GM19240 (cell line): Measurements from ENCODE around the gene NLRP6.
"Not testable (repeated sequence)": the region's sequence is repeated elsewhere in the genome, so short reads cannot be mapped to it uniquely, and the experiment has no call there.

Experiments
- DNase-seq: peaks from one replicate; pipeline ENCODE4 v3.0.0; 2011; ENCODE audit warnings: low spot score; ENCODE audit not compliant: insufficient read length

Gene NLRP6

DNA sequence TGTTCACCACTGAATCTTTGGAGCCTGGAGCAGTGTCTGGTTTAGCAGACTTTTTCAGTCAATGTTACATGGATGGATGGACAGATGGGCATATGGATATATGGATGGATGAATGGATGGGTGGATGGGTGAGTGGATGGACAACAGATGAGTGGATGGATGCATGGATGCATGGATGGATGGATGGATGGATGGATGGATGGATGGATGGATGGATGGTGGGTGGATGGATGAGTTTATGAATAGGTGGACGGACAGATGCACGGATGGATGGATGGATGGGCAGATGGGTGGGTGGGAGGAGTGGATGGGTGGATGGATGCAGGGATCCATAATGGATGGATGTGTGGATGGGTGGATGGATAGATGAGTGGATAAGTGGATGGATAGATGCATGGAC lies 22.4 kb upstream of the NLRP6 start:
- no peak for DNase-seq

GRCh38 chr11:256952-257737 lies 21.1 kb upstream of the NLRP6 start:
- DNase-seq: no peak

DNA sequence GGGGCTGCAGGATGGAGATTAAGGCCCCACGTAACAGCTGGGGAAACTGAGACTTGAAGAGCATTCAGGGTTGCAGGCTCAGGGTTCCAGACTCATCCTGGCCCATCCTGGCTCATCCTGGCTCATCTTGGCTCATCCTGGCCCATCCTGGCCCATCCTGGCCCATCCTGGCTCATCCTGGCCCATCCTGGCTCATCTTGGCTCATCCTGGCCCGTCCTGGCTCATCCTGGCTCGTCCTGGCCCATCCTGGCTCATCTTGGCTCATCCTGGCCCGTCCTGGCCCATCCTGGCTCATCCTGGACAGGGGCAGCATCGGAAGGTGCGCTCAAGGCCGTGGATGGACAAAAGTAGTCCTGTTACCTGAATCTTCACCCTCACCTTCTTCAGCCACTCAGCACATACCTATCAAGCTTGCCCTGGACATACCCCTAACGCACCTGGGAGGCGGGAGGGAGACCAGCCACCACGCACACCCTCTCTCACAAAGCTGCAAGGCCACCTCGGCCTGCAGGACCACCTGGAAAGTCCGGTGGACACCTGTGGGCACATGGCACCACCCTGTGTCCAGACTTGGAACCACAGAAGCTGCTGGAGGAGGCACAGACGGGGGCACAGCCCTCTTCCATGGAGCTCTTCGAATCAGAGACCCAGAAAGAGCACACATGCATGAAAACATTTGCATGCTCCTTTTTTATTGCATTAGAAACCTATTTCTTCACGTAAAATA lies 20.3 kb upstream of the NLRP6 start:
- DNase-seq: no peak

- no peak for DNase-seq
Measured at GRCh38 chr11:259413-259812, 18.8 kb upstream of the NLRP6 start.

- no peak for DNase-seq
Measured at GRCh38 chr11:261624-262023, 16.6 kb upstream of the NLRP6 start.

DNA sequence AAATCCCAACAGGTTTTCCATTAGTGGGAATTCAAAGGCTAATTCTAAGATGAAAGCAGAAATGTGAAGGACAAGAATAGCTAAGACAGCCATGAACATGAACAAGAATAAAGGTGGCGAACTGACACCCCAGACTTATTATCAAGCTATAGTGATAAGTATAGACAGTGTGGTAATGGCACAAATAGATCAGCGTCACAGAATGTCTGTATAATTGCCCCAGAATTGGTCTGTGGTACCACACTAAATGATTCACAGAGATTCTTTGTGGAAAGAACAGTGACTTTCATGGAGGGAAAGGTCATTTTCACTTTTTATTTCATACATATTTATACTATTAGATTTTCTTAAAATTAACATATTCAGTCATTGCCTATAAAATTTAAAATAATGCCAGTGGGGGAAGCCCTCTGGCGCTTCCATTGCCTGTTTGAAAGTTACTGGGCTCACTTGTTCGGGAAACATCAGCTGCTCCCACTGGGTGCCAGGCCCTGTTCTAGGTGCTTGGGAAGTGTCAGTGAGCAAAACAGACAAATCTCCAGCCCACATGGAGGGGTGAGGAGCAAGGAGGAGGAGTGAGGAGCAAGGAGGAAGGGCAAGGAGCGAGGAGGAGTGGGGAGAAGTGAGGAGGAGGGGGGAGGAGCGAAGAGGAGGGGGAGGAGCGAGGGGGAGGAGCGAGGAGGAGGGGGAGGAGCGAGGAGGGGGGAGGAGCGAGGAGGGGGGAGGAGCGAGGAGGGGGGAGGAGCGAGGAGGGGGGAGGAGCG lies 11.3 kb upstream of the NLRP6 start:
- no peak for DNase-seq

DNA sequence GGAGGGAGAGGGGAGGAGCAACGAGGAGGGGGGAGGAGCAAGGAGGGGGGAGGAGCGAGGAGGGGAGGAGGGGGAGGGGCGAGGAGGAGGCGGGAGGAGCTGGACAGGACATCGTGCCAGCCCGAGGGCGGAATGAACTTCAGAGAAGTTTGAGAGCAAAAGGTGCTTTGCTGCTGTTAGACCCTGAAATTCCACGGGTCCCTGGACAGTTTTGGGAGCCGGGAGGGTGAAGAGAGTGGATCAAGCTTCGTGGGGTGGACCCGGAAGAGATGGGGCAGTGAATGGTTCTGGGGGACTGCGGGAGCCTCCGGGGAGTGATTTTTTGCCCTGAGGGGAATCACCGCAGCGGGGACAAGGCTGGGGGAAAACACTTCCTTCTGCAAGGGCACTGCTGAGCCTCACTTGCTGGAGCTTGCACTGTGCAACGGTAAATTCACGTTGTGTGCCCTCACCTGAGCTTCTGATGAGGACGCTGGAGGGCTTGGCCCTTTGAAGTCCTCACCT lies 10.7 kb upstream of the NLRP6 start:
- DNase-seq: no peak

DNA sequence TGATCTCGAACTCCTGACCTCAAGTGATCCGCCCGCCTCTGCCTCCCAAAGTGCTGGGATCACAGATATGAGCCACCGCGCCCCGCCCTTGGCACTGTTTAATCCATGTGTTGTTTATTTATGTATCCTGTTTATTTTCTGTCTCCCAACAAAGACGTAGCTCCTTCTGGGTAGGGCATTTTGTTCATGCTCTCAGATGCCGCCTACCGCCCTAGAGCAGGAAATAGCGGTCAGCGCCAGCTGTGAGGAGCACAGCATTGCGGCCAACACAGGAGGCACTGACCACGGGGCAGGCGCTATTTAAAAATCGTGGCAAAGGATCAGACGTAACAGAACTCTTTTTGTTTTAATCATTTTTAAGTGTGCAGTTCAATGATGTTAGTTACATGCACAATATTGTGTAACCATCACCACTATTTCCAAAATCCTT lies 9.5 kb upstream of the NLRP6 start:
- DNase-seq: not testable (repeated sequence)

- DNase-seq: no peak
Measured at GRCh38 chr11:269146-269890, 8.9 kb upstream of the NLRP6 start.

DNA sequence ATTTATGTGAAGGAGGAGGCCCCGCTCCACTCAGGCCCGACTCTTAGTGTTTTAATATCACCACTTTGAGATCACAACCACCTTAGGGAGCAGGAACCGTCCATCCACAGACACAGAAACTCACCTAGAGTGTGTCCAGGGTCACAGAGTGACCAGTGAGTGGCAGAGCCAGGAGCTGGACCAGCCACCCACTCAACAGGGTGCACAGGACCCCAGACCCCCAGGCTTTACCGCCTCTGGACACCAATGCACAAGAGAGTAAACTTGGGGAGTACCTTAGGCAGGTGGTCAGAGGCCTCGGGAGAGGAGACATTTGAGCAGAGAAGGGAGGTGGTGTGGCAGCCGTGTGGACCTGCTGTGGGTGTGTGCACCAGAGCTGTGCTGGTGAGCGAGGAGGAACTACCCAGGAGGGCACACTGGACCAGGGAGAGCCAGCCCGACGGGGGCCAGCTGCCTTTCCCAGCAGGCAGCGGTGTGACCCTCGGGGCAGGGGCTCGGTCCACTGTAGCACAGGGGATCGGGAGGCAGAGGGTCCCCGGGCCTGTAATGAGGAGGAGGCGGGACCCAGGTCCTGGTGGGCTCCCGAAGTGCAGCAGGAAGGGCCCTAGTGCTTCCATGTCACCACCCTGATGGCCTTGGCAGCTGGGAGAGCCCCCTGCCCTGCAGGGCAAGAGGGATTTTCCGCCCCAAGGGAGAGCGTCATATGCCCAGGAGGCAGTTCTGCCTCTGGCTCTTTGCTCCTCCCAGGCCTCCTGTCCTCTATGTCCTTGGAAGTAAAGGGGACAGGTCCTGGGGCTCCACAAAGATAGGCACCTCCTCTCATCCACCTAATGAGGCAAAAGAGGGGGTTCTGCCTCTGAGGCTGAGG lies 7.5 kb upstream of the NLRP6 start:
- no peak for DNase-seq

- no peak for DNase-seq
Measured at GRCh38 chr11:271319-271715, 6.9 kb upstream of the NLRP6 start.

DNA sequence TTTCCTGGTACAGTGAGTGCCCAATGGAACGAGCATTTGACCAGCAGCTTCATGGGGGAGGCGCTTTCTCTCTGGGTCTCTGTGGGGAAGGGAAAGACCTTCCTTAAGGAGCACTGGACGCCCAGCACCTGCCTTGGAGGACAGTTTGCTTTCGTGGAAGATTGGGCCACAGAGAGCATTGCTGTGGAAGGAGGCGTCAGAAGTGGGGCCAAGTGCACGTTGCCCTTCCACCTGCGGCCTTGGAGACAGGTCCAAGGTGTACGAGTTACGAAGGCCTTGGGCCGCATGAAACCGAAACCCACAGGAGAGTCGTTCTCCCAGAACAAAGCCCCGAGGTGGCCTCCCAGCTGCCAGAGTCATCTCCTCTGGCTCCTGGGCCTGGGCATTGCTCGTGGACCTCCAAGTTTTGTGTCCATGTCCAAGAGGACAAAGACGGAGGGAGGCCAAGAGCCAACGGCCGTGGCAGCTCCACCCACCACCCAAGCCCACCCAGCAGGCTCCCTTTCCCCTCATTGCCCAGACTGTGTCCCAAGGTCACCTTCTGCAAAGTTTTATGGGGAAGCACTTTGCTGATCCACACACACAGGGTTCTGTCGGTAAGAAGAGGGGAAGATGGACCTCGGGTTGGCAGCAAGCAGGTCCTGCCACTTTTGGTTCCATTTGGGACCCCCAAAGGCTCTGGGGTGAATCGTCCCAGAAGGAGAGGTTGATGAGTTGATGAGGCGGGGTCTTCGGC lies 5.8 kb upstream of the NLRP6 start:
- no peak for DNase-seq

DNA sequence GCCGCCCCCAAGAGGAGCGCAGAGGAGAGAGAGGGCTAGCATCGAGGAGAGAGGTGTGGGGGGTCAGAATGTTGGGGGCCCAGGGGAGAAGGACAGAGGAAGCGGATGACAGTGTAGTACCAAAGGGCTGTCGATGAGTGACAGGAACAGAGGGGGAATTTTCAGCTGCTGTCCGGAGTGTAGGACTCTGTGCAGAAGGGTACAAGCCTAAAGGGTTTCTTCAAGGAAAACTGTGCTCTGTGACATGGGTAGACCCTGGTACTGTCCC lies 5.3 kb upstream of the NLRP6 start:
- no peak for DNase-seq

DNA sequence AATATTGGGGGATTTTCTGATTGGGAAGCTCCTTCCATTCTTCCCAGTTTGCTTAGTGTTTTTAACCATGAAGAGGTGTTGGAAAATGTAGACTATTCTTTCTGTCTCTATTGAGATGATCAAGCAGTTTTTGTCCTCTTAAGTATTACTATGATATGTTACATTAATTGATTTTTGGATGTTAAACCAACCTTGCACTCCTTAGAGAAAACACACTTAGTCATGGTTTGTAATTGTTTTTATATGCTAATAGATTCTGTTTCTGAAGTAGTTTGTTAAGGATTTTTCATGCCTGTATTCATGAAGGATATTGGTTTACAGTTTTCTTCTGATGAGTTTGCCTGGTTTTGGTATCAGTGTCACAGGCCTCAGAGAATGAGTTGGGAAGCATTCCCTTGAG lies 2.0 kb upstream of the NLRP6 start:
- no peak for DNase-seq

DNA sequence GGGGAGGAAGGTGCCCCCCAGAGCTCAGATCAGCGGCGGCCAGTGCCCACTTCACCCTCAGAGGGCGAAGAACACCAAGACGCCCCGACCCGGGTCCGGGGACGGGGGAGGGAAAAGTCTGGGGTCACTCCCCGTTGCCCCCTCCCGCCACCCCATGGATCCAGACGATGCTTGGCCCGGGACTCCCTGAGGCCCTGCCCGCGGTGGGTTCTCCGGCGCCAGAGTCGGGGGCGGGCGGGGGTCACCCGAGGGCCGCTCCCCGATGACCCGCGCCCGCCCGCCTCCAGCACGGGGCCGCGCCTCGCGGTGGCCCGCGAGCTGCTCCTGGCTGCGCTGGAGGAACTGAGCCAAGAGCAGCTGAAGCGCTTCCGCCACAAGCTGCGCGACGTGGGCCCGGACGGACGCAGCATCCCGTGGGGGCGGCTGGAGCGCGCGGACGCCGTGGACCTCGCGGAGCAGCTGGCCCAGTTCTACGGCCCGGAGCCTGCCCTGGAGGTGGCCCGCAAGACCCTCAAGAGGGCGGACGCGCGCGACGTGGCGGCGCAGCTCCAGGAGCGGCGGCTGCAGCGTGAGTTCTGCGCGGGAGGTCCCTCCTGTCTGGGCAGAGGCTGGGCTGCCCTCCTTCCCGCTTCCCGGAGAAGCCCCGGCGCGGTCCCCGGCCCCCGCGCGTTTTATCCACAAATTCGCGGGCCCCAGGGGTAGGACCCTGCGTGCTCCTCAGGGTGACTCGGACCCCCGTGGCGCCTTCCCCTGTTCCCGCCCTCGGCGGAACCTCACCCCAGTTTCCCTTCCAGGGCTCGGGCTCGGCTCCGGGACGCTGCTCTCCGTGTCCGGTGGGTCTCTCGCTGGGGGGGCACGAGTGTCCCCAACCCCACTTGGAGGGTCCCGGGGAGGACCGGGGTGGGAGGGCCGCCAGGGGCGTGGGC lies 1.1 kb downstream of the NLRP6 start:
- no peak for DNase-seq

DNA sequence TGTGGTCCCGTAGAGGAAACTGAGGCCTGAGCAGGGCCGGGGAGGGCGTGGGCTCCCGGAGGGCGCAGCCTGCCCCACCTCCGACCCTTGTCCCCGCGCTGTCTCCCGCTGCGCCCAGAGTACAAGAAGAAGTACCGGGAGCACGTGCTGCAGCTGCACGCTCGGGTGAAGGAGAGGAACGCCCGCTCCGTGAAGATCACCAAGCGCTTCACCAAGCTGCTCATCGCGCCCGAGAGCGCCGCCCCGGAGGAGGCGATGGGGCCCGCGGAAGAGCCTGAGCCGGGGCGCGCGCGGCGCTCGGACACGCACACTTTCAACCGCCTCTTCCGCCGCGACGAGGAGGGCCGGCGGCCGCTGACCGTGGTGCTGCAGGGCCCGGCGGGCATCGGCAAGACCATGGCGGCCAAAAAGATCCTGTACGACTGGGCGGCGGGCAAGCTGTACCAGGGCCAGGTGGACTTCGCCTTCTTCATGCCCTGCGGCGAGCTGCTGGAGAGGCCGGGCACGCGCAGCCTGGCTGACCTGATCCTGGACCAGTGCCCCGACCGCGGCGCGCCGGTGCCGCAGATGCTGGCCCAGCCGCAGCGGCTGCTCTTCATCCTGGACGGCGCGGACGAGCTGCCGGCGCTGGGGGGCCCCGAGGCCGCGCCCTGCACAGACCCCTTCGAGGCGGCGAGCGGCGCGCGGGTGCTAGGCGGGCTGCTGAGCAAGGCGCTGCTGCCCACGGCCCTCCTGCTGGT lies 1.9 kb downstream of the NLRP6 start:
- no peak for DNase-seq

- DNase-seq: no peak
Measured at GRCh38 chr11:280706-281485, 2.7 kb downstream of the NLRP6 start.
